HG03378 (cell line): ENCODE measurements around the gene STARD10.

ENCODE experiments used
- ATAC-seq: cut with Tn5 transposase; IDR thresholded peaks from one replicate; pipeline ENCODE4 v1.9.1; 2021; ENCODE audit warnings: mild to moderate bottlenecking, moderate library complexity; ENCODE audit not compliant: unreplicated experiment

Gene STARD10

DNA sequence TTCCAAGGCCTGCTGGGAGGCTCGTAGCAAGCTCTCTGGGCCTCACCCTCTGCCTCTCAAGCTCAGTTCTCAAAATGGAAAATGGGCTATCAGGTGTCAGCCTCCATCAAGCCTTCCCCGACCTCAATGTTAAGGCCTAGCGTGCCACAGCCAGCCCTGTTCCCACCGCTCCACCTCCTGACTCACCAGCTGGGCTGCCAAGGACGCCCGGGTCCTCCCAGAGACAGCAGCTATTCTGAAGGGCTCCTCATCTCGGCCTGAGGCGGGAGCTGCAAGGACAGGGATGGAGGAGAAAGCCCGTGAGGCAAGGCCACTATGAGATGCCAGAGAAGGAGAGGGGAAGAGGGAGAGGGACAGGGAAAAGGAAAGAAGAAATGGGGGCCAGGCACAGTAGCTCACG is 61.5 kb downstream of the STARD10 start:
- no peak for ATAC-seq

DNA sequence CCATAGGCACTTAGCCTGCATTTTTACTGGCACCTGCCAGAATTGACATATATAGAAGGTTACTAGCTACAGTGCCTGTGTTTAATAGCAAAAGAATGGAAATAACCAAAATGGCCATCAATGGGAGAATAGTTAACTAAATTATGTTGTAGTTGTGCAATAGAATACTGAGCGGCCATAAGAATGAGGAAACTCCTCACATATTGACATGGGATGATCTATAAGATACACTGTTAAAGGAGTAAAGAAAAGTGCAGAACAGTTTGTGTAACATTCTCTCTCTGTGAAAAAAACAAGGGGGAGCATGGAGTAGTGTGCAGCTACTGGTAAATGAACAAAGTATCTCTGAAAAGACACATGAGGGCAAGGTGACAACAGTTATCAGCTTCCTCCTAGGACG is 63.1 kb downstream of the STARD10 start:
- ATAC-seq: no peak

DNA sequence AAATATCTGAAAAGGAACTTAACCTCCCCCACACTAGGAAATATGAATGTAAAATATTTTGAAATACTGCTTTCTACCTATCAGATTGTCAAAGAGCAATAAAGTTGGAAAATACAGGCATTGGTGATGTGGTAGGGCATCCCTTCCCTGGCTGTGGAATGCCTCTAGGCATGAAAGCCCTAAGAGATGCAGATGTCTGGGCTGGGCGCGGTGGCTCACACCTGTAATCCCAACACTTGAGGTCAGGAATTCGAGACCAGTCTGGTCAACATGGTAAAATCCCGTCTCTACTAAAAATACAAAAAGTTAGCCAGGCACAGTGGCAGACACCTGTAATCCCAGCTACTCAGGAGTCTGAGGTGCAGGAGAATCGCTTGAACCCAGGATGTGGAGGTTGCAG is 63.6 kb downstream of the STARD10 start:
- ATAC-seq: no peak

DNA sequence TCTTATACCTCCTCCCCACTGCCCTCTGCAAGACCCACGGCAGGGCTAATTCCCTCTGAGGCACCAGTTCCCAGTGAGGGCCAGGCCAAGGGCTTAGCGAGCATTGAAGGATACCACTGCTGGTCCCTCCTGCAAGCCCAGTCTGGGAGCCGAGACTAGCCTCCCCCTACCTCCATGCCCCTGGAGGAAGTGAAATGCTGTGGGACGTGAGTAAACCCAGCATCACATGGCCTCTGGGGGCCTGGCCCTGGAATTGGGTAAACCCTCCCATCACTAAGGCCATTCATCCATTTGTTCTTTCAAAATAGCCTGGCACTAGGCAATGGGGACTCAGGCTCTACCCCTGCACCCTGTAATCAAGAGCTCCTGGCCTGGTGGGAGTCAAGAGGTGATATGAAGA is 66.3 kb downstream of the STARD10 start:
- ATAC-seq: no peak

DNA sequence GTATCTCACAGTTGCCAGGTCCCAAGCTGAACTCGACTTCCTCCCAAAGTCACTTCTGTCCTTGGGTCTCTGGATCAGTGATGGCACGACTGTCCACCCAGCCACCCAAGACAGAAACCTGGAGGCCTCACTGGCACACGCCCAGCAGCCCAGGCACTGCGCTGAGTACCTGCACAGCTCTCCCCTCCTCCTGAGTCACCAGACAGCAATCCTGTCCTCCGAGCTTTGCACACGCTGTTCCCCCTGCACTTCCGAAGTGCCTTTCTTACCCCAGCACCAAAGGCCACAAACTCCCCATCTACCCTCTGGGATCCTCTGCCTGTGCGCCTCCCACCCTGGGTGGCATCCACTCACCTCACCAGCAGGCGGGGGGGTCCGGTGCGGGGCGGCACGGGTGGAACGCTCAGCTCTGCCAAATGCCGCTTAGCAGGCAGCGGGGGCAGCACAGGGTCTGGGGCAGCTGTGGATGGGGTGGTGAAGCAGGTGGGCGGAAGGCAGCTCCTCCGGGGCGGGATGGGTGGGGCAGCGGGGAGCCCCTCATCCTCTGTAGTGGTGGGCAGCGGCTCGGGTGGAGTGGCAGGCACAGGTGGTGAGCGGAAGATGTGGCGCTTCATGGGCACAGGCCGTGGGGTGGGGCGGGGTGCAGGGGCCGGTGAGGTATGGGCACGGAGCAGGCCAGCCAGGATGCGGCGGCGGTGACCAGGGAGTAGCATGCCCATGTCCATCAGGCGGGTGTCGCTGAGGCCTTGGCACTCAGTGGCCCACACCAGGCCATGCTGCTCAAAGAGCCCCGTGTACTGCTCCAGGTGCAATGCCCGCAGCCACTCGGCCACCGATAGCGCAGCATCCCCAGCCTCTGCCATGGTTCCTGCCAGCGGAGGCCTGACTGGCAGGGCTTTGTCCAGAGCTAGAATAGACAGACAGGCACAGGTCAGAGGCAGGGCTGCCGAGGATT is 67.3 kb downstream of the STARD10 start:
- no peak for ATAC-seq

DNA sequence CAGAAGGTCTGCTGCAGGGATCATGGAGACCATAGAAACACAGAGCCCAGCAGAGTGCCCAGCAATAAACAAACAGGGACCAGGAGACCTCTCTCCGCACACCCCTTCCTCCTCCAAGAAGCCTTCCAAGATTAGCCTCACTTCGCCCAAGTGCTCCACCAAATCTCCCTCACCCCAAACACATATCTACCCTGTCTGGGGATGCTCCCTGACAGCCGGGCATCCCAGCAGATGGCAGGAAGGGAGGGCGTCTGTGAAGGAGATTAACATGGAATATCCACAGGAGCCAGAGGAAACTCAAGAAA is 68.2 kb downstream of the STARD10 start:
- no peak for ATAC-seq

DNA sequence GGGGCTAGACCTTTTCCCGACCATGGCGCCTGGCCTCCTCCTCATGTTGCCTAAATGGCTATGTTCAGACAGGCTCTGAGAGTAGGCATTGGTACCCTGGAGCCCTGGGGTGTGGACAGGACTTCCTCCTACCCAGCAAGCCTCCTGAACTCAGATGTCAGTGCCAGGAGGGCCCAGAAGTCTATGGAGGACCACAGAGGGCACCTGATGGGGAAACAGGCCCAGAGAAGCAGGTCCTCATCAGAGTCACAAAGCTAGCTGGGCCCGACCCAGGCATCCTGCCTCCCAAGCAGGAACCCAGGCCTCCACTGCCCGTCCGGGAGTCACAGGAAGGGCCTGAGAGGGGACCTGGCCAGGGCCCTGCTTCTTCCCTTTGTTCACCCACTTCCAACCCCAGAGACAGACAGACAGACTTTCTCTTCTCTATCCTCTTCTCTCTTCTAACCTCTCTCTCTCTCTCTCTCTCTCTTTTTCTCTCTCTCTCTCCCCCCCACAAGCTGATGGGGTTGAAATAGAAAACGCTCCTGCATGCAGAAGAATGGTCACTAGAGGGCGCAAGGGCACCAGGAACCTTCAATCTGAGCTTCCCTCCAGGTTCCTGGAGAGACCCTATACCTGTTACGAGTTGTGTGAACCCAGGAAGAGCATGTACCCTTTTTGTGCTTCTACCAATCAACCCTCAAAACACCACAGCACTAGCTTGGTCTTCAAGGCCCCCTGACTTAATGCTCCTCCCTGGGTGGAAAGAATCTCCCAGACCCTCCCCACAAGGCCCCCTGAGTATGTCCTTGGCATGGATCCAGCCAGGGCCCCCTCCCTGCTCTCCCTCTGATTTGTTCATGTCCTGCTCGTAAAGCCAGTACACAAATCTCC is 68.8 kb downstream of the STARD10 start:
- ATAC-seq: no peak

DNA sequence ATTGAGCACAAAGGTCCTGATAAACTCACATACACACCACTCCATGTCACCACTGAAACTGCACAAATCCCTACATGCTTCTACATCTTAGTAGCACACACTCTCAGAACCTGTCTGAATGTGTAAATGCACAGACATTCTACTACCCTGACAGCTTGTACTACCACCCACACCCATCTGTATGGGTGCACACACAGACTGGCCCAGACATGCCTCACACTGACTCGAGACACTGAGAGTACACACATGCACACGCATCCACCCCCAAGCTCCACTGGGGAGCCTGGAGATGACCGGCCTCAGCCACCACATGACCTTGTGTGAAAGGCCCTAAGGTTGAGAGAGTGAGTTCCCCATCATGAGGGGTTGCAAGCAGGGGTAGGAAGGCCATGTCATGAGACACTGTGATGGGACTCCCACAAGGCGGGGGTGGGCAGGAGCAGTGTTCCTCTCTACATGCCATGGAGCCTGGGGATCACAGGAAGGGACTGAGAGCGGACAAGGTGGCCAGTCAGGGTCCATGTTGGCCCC is 69.8 kb downstream of the STARD10 start:
- ATAC-seq: no peak

DNA sequence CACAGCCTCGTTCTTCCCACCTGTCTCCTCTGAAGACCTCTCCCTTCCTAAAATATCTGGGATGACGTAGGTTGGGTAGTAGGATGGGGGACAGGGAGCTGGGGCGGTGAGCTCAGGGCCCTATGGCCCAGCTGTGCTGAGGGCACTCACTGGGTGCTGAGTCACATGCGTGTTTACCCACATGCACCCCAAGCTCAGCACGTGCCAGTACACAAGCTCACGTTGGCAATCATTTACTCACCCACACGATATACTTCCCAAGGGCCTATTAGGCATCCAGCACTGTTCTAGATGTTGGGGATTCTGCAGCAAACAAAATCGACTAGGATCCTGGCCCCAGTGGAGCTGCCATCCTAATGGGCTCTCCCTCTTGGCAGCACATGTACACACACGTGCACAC is 70.3 kb downstream of the STARD10 start:
- ATAC-seq: no peak

DNA sequence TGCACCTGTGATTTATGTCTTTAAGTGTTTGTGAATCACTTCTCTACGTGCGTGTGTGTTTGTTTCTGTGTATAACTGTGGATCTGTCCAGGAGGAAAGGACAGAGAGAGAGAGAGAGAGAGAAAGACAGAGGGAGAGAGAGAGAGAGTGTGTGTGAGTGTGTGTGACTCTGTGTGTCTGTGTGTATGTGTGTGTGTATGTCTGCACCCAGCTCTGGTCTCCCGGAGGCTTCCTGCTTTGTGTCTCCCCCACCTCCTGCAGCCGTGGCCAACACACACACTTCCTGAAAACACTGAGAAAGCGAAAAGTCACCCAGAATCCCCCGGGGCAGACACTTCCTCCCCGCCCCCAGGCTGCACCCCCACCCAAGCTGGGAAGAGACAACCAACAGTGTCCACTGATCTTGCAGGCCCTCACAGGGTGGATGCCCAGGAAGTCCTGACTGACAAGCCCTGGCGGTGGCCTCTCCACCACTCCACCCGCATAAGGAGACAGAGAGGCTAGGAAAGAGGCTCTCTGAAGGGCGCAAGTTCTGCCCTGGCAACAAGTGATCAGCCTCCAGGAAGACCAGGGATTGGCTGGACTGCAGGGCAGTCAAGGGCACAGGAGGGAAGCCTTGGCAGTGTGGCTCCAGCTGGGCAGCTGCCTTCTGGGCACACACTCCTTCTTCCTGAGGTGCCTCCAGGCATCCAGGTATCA is 71.6 kb downstream of the STARD10 start:
- ATAC-seq: peak; percentile 66

DNA sequence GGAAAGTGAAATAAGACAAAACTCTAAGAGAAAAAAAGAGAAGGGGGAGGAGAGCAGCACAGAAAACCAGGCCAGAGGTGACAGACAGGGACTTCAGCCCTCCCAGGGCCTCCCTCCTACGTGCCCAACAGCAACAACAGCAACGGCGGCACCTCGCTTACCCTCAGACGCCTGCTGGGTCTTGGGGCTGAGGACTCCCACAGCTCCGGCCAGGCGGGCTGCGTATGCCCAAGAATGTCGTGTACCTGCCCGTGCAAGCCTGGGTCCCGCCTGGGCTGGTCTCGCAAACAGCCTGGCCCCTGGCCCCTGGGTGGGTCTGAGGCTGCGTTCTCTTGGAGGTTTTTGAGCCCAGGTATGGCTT is 72.2 kb downstream of the STARD10 start:
- no peak for ATAC-seq

DNA sequence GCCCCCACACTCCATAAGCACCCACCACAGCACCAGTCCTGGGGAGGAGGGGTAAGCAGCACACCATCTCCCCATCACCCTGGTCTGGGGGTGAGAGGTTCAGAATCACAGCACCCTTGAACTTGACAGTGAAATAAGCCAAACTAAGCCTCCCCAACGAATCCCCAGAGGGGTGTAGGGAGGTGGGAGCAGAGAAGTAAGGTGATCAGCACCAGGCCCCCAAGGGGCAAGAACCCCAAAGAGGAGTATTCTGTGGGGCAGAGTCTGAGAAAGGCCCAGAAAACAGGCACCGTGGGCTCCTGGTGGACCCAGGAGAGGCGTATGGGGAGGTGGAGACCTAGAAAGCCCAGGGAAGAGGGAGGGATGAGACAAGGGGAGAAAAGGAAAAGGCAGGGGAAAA is 72.6 kb downstream of the STARD10 start:
- no peak for ATAC-seq

DNA sequence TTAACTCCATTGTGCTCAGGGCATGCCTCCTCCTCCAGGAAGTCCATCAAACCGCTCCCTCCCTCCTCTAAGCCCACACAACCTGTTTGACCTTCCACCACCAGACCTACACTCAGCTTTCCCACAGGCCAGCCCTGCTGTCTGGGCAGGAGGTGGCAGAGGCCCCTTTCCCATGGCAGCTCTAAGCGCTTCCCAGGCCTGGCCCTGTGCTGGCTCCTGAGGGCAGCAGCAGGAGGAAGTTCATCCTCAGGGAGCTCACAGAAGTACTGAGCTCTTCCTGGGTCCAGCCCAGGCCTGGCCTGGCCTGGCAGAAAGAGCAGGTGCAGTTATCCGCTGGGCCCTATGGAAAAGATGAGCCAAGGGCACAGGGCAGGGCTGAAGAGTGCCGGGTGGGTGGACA is 73.1 kb downstream of the STARD10 start:
- ATAC-seq: no peak

DNA sequence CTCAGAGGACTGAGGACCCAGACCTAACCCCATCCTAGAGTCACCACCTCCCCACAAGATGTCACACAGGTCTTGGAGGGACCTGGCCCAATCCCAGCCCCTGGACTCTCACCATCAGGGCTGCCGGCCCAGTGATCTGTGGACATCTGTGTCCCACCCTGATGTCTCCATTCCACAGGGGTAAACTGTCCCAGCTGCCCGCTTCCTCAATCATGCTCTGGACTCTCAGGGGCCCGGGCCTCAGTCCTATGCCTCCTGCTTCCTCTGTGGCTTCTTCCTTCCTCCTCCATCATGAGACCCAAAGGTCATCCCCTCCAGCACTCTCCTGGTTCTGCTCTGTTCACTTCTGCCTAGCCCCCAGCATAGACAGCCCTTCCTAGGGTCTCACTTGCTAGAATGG is 73.8 kb downstream of the STARD10 start:
- no peak for ATAC-seq

DNA sequence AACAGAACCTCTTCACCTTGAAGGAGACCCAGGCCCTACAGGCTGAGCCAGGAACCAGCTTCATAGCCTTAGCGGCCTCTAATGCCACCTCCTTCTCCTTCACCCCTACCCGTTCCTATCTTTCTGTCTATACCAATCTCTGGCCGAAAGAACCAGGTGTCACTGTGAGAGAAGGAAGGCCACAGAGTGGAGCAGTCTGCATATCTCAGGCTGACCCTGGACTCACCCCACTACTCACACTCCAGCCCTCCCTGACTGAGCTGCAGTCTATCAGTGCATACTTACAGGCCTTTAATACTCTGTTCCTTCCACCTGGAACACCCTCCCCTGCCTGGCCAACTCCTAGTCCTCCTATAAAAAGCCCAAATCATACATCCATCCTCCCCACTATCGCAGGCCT is 74.3 kb downstream of the STARD10 start:
- ATAC-seq: no peak

DNA sequence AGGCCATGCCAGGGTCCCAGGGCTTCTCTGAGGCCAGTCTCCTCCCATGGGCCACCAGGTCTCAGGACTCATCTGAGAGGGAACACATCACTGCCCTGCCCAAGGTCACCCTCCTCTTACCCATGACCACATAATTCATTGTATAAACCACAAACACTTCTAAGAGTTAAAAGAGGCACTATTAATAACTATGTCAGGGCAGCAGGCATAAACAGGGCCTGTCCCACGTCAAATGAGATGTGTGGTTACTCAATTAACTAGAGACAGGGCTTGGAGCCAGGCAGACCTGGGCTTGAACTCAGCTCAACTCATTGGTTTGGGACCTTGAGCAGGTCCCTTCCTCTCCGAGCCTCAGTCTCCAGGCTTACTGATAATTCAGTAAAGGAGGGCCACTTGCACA is 74.7 kb downstream of the STARD10 start:
- no peak for ATAC-seq

DNA sequence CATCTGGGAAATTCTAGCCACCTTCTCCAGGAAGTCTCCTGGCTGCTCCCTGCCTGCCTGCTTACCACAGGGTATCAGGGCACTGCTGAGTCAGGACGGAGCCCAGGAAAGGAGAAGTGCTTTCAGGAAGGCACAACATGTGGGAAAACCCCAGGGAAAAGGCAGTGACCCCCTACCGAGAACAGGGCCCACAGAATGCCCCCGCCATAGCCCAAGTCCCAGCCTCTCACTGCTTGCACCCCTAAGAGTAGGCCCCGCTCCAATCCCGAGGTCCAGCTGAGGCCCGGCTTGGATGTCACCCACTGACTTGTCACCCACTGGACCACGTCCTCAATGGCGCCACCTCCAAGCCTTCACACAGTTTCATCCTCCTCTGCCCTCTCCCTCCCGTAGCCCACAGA is 75.7 kb downstream of the STARD10 start:
- no peak for ATAC-seq

DNA sequence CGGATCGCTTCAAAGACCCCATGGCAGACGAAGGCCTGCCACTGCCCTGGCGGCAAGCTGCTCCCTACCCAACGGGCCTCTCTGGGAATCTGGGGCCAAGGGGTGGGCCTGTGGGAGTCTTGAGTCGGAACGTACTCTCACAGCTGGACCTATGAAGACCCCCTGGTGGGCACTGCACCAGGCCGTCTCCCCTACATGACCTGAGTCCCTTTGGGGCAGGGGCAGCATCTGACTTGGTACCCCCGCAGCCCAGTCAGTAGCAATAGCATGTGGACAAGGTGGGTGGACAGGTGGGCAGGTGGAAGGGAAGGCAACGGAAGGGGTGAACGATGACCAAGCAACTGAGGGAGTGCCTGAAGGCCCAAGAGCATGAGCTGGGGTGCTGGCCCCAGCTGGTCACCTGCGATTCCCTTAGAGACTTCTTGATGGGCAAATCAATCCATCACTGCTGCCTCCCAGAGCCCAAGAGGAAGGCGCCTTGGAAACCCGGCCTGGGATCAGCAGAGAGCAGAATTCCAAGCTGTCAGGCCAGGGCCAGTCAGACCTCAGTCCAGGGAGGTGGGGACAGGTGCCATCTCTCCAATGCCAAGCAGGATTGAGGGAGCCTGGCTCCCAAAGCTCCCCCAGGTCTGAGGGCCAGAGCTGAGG is 76.9 kb downstream of the STARD10 start:
- no peak for ATAC-seq

DNA sequence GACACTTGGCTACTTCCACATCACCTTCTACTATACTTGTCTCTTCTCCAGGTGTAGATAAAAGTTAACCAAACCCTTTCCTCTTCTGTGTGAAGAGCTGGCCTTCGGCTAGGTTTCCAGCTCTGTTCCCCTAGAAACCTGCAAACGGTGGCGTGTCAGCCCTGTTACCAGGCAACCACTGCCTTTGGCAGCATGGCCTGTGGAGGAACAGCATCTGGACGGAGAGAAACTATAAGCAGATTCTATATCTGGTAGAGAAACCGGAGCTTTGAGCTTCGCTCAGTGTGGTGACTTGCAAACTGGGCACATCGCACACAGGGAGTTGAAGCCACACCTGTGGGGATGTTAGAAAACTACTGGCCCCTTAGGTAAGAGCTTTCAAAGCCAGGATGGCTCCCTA is 77.6 kb downstream of the STARD10 start:
- no peak for ATAC-seq

DNA sequence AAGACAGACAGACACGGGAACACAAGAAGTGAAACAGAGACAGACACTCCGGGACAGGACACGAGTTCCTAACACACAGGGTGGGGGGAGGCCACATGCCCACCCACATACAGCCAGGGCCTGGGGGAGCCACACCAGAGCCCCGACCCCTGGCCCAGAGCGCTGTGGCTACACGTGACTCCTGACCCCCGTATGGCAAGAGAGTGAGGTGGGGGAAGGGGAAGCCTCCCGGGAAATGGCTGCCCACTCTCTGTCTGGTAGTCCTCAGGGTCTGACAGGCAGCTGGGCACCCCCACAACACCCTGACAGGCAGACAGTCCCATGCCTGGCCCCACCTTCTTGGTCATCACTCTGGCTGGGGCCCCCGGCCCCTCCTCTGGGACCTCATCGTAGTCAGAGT is 81.0 kb downstream of the STARD10 start:
- no peak for ATAC-seq
